NCI-H748 treated with DMSO at 0.1 percent for 48 hours (cell line): Measurements from ENCODE around the gene KRTAP2-3.
"Not testable (repeated sequence)": the region's sequence is repeated elsewhere in the genome, so short reads cannot be mapped to it uniquely, and the experiment has no call there.

Source experiments
- DNase-seq: peaks from one replicate; lab custom pipeline; 2025; lab: John Stamatoyannopoulos, UW

The KRTAP2-3 gene

DNA sequence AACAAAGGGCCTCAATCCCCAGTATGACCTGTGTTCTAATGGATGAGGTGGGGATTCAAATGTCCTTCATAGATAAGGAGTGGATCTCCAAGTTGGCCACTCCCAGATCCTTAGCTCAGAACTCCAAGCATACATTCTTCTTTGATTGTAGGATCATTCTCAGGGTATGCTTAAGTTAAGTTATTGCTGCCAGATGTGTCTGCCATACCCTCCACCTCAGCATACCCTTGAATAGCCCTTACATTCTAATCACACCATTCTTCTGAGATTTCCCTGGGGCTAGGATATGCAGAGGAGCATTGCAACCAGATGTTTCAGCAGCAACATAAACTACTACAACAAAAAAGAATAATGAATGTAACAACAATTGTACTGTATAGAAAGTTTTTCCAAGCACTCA, 7.4 kb upstream of the KRTAP2-3 start:
- DNase-seq, result no peak

DNA sequence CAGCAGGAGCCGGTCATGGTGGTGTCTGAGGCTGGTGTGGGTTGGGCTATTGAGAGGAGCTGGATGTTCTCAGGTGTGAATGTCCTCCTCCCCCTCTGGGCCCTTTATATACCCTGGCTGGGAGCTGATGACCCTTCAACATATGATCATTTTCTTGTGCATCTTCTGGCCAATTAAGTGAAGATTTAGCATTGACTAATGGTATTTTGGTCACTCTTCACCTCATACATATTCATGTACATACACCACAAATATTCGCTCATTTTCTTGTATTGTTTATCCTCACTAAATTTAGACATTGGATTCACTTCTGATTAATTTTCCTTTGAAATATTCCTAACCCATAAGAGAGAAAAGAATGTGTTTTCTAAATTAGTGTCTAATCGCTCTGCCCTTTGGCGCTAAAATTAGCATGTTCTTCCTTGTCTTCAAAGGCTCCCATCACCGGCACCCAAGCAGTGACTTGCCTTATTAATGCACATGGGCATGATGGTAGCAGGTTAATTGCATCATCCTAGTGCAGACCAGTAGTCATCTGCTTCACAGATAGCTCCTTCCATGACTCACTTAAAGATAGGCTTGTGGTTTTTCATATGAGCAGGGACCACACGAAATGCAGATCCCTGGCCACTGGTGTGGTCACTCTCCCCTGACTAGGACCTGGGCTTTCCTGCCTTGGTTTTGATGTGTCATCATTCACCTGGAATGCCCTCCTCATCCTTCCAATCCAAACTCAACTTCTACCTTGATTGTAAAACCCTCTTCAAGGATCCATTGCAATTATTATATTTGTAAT, 6.1 kb upstream of the KRTAP2-3 start, which contains the start of gene KRTAP2-4:
TSS of gene KRTAP2-4 (minus strand) at position 51 of the 796 bp plus-strand sequence. CDS start at position 17, 34 bp downstream.
- no peak for DNase-seq

DNA sequence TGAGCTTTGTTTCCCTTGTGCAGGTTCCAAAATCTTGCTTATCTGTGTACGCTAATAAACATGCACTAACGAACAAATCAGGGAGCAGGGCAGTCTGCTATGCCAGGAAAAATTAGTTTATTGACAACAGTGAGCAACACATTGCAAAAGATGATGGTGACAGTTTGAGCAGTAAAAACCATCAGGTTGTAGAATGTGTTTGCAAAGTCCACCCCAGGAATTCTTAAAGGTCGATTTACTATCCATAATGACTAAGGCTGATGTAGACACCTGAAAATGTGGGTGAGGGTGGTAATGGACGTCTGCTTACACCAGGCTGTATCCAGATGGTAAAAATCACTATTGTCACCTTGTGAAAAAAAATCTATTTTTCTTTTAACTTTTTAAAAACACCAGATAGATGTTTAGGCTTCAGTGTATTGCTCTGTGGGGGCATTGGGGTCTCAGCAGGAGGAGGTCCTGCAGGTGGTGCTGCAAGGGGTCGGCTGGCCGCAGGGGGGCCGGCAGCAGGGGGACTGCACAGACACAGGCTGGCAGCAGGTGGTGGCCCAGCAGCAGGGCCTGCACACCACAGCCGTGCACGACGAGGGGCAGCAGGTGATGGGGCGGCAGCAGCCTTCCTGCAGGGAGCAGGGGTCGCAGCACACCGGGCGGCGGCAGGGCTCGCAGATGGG, 5.2 kb upstream of the KRTAP2-3 start:
- not testable (repeated sequence) for DNase-seq

DNA sequence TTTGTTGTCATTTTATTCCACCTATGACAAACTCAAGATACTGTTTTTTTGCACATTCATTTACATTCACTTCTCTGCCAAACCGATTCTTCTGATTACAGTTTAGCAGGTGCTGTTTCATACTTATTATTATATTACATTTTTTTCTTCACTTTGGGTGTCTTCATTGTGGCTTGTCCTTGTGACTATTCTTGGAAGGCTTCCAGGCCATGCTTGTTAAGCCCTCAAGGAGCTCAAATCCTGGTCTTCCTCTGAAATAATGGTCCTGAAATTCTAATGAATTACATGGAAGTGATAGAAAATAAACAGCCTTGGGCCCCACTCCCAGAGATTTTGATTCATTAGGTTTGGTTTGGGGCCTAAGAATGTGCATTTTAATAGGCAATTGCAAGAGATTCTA, 4.4 kb upstream of the KRTAP2-3 start:
- no peak for DNase-seq

DNA sequence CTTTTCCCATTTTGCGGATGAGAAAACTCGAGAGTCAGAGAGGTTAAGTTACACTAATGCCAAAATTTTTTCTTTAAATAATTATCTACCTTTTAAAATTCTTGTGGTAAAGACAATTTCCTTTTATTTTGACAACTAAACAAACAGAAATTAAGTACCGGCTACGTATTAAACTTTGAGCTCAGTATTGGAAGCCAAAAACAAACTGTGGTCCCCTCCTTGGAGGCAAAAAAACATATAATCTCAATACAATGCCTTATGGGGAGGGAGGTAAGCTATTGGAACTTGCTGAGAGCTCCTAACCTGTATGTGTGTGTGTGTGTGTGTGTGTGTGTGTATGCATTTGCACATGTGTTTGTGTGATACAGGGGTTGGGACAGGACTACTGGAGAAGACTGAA, 3.5 kb upstream of the KRTAP2-3 start:
- DNase-seq, result no peak

DNA sequence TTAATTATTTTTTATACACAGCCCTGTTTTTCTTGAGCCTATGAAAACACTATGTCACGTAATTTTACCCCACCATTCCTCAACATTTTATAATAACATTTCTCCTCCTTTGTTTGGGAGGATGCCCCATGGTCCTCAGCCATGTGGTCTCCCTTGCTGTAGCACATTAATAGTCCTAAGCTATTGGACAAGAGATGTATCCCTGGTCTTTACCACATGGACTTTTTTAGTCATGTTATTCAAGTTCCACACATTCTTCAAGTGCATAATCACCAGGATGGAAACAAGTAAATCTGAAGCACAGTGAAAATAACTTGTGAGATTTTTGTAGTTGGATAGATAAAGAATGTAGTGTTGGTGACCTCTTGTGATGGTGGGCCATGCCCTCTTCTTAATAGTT, 2.0 kb upstream of the KRTAP2-3 start:
- DNase-seq, result no peak

DNA sequence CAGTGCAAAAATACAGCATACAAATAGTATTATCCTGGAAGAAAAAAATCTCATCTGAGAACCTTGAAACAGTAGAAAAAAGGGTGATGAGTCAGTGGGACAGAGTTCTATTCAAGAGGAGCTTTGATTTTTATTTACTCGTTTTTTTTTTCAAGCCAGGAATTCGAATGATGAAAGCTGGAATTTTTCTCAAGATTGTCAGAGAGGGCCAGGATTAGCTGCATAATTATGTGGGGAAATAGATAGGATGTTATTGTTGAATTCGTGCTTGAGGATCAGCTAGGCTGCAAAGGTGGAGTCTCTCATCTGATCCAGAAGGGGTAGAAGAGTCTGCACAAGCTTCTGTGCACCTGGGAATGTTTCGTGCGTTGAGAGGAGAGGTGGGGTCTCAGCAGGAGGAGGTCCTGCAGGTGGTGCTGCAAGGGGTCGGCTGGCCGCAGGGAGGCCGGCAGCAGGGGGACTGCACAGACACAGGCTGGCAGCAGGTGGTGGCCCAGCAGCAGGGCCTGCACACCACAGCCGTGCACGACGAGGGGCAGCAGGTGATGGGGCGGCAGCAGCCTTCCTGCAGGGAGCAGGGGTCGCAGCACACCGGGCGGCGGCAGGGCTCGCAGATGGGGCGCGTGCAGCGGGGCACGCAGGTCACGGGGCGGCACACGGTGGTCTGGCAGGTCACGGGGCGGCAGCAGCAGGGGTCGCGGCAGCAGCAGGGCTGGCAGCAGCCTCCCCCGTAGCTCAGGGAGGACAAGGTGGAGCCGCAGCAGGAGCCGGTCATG, 450 bp downstream of the KRTAP2-3 start:
- not testable (repeated sequence) for DNase-seq

DNA sequence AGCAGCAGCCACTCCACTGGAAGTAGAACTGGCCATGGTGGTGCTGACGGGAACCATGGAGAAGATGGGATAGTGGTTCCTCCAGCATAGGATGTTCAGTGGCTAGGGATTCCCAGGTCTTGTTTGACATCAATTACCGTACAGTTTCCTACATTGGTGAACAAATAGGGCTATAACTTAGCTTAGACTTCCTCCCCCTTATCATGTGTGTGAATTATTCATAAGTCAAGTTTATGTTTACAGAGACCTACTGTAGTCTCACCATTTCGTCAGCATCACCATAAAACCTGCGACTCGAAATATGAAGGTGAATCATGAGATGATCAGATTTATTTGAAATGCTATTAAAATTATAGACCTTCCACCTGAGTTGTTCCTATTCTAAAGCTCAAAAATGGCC, 1.2 kb downstream of the KRTAP2-3 start:
- DNase-seq, result no peak

DNA sequence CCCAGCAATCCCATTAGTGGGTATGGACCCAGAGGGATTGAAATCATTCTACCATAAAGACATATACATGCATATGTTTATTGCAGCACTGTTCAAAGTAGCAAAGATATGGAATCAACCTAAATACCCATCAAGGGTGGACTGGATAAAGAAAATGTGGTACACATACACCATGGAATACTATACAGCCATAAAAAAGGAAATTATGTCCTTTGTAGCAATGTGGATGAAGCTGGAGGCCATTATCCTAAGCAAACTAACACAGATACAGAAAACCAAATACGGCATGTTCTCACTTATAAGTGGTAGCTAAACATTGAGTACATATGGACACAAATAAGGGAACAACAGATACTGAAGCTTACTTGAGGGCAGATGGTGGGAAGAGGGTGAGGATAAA, 2.4 kb downstream of the KRTAP2-3 start:
- no peak for DNase-seq

DNA sequence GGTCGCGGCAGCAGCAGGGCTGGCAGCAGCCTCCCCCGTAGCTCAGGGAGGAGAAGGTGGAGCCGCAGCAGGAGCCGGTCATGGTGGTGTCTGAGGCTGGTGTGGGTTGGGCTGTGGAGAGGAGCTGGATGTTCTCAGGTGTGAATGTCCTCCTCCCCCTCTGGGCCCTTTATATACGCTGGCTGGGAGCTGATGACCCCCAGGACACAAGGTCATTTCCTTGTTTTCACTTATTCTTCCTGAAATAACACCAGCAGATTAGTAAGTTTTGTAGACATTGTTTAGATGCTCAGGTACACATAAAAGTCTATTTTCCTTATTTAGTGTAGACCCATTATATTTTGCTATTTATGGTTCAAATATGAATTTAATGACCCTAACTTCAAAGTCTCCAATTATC, 4.8 kb downstream of the KRTAP2-3 start, which contains the start of gene KRTAP2-2:
TSS of gene KRTAP2-2 (minus strand) at position 101 of the 400 bp plus-strand sequence. CDS start at position 82, 19 bp downstream.
- not testable (repeated sequence) for DNase-seq

DNA sequence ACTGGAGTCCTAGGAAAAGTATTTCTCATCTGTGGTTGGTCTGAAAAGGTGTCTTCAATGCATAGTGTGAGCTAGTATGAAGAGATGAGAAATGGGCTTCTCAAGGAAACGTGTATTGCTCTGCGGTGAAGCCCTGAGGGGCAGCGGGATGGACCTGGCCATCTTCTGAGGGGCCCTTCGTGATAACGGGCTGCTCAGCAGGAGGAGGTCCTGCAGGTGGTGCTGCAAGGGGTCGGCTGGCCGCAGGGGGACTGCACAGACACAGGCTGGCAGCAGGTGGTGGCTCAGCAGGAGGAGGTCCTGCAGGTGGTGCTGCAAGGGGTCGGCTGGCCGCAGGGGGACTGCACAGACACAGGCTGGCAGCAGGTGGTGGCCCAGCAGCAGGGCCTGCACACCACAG, 5.4 kb downstream of the KRTAP2-3 start:
- DNase-seq, result not testable (repeated sequence)

DNA sequence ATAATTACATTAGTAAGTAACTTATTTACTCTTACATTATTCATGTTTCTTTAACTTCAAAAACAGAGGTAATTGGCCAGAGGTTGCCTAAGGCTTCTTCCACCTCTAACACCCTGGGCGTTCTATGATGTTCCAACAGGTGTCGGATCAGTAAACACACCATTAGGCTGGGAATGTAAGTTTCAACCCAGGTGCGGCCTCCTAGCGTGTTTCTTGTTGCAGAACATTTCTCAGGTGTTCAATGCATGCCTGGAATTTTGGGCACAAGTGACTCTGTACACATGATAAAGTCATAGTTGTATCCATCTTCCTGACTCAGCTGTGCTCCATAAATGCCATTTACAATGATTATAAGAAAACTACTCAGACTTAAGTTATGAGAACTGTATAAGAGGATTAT, 5.9 kb downstream of the KRTAP2-3 start:
- no peak for DNase-seq

DNA sequence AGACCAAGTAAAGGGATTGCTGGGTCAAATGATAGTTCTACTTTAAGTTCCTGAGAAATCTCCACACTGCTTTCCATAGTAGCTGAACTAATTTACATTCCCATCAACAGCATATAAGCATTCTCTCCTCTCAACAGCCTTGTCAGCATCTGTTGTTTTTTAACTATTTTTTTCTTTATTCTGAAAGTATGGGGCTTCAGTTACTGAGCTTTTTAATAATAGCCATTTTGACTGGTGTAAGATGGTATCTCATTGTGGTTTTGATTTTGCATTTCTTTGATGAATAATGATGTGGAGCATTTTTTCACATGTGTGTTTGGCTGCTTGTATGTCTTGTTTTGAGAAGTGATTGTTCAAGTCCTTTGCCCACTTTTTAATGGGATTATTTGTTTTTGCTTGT, 7.3 kb downstream of the KRTAP2-3 start:
- no peak for DNase-seq

DNA sequence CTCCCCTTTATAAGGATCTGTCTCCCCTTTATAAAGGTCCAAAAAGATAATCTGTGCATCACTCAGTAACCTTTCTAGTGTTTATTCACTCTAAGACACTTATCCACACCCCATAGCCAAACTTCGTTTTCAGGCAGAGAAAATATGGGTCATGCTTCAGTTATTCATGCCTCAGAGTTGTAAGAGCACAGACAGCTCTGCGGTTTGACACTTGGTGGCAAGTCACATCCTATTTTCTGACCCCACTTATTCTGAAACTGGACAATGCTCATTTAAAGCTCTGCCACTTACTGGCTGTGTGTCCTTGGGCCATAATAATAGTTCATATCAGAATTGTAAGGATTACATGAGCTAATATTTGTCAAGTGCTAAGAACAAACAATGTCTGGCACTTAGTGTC, 10.8 kb downstream of the KRTAP2-3 start:
- no peak for DNase-seq

DNA sequence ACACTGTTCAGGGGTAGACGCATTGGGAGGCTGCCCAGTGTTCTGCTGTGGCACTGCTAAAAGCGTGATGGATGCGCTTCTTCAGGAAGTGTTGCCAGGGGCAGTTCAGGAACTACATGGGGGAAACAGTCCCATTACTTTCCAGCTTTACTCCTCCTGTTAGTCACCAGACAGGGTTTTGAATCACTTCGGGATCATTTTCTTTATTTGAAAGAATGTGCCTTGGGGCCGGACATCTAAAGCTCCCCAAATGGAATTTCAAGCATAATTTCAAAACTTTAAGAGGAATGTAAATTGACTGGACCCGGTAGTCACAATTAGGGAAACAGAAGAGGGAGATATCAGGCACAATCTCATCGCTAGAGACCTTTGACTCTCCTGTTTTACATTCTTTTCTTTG, 11.5 kb downstream of the KRTAP2-3 start:
- no peak for DNase-seq

DNA sequence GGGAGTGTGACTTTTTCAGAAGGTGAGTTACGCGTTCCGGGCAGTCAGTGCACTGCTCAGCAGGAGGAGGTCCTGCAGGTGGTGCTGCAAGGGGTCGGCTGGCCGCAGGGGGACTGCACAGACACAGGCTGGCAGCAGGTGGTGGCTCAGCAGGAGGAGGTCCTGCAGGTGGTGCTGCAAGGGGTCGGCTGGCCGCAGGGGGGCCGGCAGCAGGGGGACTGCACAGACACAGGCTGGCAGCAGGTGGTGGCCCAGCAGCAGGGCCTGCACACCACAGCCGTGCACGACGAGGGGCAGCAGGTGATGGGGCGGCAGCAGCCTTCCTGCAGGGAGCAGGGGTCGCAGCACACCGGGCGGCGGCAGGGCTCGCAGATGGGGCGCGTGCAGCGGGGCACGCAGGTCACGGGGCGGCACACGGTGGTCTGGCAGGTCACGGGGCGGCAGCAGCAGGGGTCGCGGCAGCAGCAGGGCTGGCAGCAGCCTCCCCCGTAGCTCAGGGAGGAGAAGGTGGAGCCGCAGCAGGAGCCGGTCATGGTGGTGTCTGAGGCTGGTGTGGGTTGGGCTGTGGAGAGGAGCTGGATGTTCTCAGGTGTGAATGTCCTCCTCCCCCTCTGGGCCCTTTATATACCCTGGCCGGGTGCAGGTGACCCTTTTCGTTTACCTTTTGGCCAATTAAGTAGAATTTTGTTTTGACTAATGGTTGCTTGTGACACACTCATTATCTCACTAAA, 13.0 kb downstream of the KRTAP2-3 start, which contains the start of gene KRTAP2-1:
TSS of gene KRTAP2-1 (minus strand) at position 582 of the 731 bp plus-strand sequence. CDS start at position 533, 49 bp downstream.
- not testable (repeated sequence) for DNase-seq

DNA sequence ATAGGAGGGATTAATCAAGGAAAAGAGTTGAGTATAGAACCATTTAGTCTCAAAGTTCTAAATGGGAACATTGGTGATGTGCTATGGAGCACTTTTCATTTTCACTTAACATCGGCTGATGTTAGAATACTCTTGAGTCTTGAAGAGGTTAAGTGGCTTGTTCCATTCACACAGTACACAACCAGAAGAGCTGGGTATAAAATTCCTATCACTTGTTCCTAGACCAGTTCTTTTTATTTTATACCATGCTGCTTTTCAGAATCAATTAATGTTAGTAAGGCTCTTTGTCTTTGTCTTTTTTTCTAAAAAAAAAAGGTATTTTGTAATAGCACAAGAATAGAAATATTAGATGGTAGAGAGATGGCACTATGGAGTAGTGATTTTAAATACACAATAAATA, 17.0 kb downstream of the KRTAP2-3 start:
- no peak for DNase-seq

DNA sequence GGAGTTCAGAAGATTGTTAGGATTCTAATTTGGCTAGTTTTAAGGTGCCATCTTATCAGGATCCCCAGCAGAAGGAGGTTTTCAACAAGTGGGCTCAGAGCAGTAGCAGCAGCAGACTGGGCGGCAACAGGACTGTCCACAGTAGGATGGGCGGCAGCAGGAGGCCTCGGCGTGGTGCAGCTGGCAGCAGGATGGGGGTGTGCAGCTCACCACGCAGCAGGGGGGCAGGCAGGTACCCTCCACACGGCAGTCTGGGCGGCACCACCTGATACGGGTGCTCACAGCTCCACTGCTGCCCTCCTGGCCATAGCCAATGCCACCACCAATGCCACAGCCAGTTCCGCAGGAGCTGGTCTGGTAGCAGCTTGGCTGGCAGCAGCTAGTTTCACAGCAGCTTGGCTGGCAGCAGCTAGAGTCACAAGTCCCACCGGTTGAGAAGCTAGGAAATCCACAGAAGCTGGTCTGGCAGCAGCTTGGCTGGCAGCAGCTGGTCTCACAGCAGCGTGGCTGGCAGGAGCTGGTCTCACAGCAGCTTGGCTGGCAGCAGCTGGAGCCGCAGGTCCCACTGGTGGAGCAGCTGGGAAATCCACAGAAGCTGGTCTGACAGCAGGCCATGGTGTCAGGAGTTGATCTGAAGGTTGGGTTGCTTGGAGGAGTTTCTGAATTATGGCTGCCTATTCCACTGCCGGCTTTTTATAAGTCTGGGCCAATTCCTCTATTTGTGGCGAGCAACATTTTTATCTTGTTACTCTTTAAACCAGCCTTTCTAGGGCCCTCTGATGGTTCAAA, 18.9 kb downstream of the KRTAP2-3 start, which contains the start of gene KRTAP1-1:
TSS of gene KRTAP1-1 (minus strand) at position 668 of the 789 bp plus-strand sequence. CDS start at position 615, 53 bp downstream.
- not testable (repeated sequence) for DNase-seq

DNA sequence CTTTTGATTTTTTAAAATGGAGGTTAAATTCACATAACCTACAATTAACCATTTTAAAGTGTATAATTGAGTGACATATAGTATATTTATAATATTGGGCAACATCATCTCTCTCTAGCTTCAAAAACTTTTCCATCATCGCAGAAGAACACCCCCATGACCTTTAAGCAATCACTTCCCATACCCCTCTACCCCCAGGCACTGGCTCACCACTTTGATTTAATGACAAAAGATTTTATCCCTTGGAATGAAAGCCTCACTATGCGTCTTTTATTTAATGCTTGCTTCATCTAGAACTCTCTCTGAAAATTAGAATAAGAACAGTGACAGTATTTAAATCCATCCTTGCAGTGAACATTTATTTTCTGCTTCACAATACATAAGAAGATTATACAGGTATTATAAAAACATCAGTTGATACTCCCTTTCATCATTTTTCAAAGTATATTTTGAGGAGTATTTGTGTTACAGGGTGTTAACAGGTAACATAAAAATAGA, 22.0 kb downstream of the KRTAP2-3 start:
- DNase-seq, result no peak

DNA sequence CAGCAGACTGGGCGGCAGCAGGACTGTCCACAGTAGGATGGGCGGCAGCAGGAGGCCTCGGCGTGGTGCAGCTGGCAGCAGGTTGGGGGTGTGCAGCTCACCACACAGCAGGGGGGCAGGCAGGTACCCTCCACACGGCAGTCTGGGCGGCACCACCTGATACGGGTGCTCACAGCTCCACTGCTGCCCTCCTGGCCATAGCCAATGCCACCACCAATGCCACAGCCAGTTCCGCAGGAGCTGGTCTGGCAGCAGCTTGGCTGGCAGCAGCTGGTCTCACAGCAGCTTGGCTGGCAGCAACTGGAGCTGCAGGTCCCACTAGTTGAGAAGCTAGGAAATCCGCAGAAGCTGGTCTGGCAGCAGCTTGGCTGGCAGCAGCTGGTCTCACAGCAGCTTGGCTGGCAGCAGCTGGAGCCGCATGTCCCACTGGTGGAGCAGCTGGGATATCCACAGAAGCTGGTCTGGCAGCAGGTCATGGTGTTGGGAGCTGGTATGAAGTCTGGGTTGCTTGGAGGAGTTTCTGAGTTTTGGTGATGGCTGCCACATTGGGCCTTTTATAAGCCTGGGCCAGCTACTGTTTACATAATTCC, 25.5 kb downstream of the KRTAP2-3 start, which contains the start of gene KRTAP1-3:
TSS of gene KRTAP1-3 (minus strand) at position 529 of the 590 bp plus-strand sequence. CDS start at position 476, 53 bp downstream.
- DNase-seq, result not testable (repeated sequence)
